Dendritic cell treated with granulocyte-macrophage colony-stimulating factor and Interleukin-4, amounts not matched to agents 40 ng/mL and 50 ng/mL, for 4 days (primary cell): Measurements from ENCODE around the gene FBXW5.
A peak's percentile ranks its signal among the peaks of the same experiment; 100 is the strongest.

ENCODE experiments used
- H3K27ac Mint-ChIP-seq: one replicate; pipeline ENCODE4 v1.8.0; 2022; ENCODE audit warnings: mild to moderate bottlenecking, mixed read lengths
- H3K27me3 Mint-ChIP-seq: one replicate; pipeline ENCODE4 v1.8.0; 2022; ENCODE audit warnings: mild to moderate bottlenecking, mixed read lengths
- H3K36me3 Mint-ChIP-seq: one replicate; pipeline ENCODE4 v1.8.0; 2022; ENCODE audit warnings: low read depth, mixed read lengths
- H3K4me1 Mint-ChIP-seq: one replicate; pipeline ENCODE4 v1.8.0; 2022; ENCODE audit warnings: low read depth, mixed read lengths
- H3K4me3 Mint-ChIP-seq: one replicate; pipeline ENCODE4 v1.8.0; 2022; ENCODE audit warnings: mild to moderate bottlenecking, moderate library complexity, mixed read lengths
- H3K9me3 Mint-ChIP-seq: one replicate; pipeline ENCODE4 v1.8.0; 2022; ENCODE audit warnings: mixed read lengths
- intact Hi-C: fragments of 100-400 bp; cut with micrococcal nuclease; formaldehyde crosslinking; loops from one replicate; pipeline ENCODE4 v1.15.0; 2022

FBXW5 gene

GRCh38 chr9:136931611-136932130 lies 12.9 kb downstream of the FBXW5 start:
- Mint-ChIP-seq H3K36me3 (peaks cover 25% of the 10 kb centered on the region), H3K9me3 (no peaks in the 10 kb centered on the region), H3K4me3 (no peak overlapping the region), H3K4me1 (peaks cover 31% of the 10 kb centered on the region), H3K27ac (no peak overlapping the region), H3K27me3 (no peaks in the 10 kb centered on the region)
- intact Hi-C loops, result no loop called here

DNA sequence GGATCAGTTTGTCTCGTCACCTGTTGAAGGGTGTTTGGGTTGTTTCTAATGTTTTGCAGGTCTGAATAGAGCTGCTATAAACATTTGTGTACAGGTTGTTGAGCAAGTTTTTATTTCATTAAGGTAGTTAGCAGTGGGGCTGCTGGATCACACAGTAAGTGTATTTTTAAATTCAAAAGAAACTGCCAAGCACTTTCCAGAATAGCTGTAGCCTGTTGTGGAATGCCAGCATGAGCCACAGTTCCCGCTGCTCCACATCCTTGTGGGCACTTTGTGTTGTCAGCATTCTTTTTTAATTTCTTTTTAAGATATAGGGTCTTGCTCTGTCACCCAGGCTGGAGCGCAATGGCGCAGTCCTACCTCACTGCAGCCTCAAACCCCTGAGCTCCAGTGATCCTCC lies 14.5 kb downstream of the FBXW5 start:
- H3K4me3 Mint-ChIP-seq, result no peak overlapping the region
- H3K9me3 Mint-ChIP-seq, result no peaks in the 10 kb centered on the region
- peaks cover 24% of the 10 kb centered on the region for H3K4me1 Mint-ChIP-seq
- H3K36me3 Mint-ChIP-seq, result peaks cover 41% of the 10 kb centered on the region
- intact Hi-C loops, result no loop called here
- H3K27me3 Mint-ChIP-seq, result no peaks in the 10 kb centered on the region
- H3K27ac Mint-ChIP-seq, result no peak overlapping the region

DNA sequence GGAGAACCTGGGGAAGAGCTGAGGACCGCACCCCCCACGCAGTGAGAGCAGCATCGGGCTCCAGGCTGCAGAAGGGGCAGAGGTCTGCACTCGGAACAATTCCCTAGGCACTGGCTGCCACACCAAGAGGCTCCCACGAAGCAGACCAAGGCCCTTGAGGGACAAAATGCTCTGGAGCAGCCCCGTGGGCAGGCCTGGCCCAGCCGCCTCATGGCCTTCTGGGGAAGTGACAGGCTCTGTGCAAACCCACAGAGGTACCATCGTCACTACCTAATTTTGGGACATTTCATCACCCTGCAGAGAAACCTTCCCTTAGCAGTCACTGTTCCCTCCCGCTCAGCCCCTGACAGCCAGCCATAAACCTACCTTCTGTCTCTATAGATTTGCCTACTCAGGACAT lies 15.9 kb downstream of the FBXW5 start:
- H3K4me3 Mint-ChIP-seq, result no peak overlapping the region
- intact Hi-C loops, result no loop called here
- H3K9me3 Mint-ChIP-seq, result no peaks in the 10 kb centered on the region
- peak overlapping the region; percentile 21 for H3K27ac Mint-ChIP-seq
- H3K4me1 Mint-ChIP-seq, result peaks cover 24% of the 10 kb centered on the region
- H3K27me3 Mint-ChIP-seq, result no peaks in the 10 kb centered on the region
- peaks cover 56% of the 10 kb centered on the region for H3K36me3 Mint-ChIP-seq

GRCh38 chr9:136927343-136928271 lies 16.9 kb downstream of the FBXW5 start:
- Mint-ChIP-seq H3K27ac (peak overlapping the region; percentile 21), H3K4me1 (peaks cover 16% of the 10 kb centered on the region), H3K36me3 (peaks cover 65% of the 10 kb centered on the region), H3K9me3 (no peaks in the 10 kb centered on the region), H3K4me3 (no peak overlapping the region), H3K27me3 (no peaks in the 10 kb centered on the region)
- intact Hi-C loops, result no loop called here

DNA sequence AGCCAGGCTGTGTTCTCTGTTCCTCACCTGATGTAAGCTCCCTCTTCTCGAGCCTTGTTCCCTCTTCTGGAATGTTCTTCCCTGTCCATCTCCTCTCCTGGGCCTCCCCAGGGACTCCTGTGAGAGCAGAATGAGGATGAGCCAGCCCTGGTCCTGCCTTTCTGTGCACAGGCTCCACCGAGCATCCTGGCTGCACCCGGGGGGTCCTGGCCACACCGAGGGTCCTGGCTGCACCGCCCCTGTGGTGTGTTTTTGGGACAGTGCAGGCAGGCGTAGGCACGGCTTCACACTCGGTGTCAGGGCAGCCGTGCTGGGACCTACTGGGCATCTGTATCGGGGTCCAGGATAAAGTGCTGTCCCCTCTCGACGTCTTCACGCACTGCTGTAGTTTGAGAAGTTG lies 17.8 kb downstream of the FBXW5 start:
- H3K4me3 Mint-ChIP-seq, result no peak overlapping the region
- H3K4me1 Mint-ChIP-seq, result peaks cover 16% of the 10 kb centered on the region
- peaks cover 74% of the 10 kb centered on the region for H3K36me3 Mint-ChIP-seq
- no peaks in the 10 kb centered on the region for H3K9me3 Mint-ChIP-seq
- no peak overlapping the region for H3K27ac Mint-ChIP-seq
- intact Hi-C loops, result no loop called here
- H3K27me3 Mint-ChIP-seq, result no peaks in the 10 kb centered on the region

GRCh38 chr9:136926154-136926704 lies 18.3 kb downstream of the FBXW5 start:
- Mint-ChIP-seq H3K4me3 (no peak overlapping the region), H3K9me3 (no peaks in the 10 kb centered on the region), H3K27me3 (no peaks in the 10 kb centered on the region), H3K4me1 (peaks cover 16% of the 10 kb centered on the region), H3K36me3 (peaks cover 79% of the 10 kb centered on the region), H3K27ac (no peak overlapping the region)
- intact Hi-C loops, result no loop called here

- H3K4me1 Mint-ChIP-seq, result peaks cover 16% of the 10 kb centered on the region
- H3K4me3 Mint-ChIP-seq, result no peak overlapping the region
- H3K27ac Mint-ChIP-seq, result no peak overlapping the region
- H3K27me3 Mint-ChIP-seq, result no peaks in the 10 kb centered on the region
- H3K36me3 Mint-ChIP-seq, result peaks cover 86% of the 10 kb centered on the region
- intact Hi-C loops, result no loop called here
- H3K9me3 Mint-ChIP-seq, result no peaks in the 10 kb centered on the region
Measured at GRCh38 chr9:136925414-136926153, 19.0 kb downstream of the FBXW5 start.

- no peak overlapping the region for H3K4me3 Mint-ChIP-seq
- H3K27me3 Mint-ChIP-seq, result no peaks in the 10 kb centered on the region
- intact Hi-C loops, result no loop called here
- H3K36me3 Mint-ChIP-seq, result peaks cover 94% of the 10 kb centered on the region
- H3K27ac Mint-ChIP-seq, result no peak overlapping the region
- peaks cover 14% of the 10 kb centered on the region for H3K4me1 Mint-ChIP-seq
- no peaks in the 10 kb centered on the region for H3K9me3 Mint-ChIP-seq
Measured at GRCh38 chr9:136923881-136924280, 20.7 kb downstream of the FBXW5 start.

- H3K27me3 Mint-ChIP-seq, result no peaks in the 10 kb centered on the region
- H3K27ac Mint-ChIP-seq, result no peak overlapping the region
- no peaks in the 10 kb centered on the region for H3K9me3 Mint-ChIP-seq
- H3K4me3 Mint-ChIP-seq, result no peak overlapping the region
- intact Hi-C loops, result no loop called here
- H3K4me1 Mint-ChIP-seq, result peaks cover under 1% of the 10 kb centered on the region
- peaks cover 92% of the 10 kb centered on the region for H3K36me3 Mint-ChIP-seq
Measured at GRCh38 chr9:136922540-136922939, 22.0 kb downstream of the FBXW5 start.

DNA sequence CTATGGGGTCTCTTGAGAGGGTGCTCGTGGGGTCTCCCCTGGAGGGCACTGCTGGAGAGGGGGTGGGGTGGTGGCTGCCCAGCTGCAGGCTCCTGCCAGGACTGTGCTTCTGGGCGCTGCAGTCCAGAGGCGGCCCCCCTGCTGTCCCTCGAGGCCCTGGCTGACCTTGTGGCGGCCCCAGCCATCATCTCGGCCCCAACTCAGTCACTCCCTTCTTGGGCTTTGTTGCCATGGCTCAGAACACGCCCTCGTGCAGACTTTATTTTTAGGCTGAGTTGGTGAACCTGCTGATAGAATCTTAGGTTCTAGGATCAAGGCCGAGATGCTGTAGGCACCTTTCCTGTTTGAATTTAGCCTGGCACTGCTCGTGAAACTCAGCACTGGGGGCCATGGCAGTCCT lies 22.8 kb downstream of the FBXW5 start:
- no peaks in the 10 kb centered on the region for H3K9me3 Mint-ChIP-seq
- no peak overlapping the region for H3K27ac Mint-ChIP-seq
- no peak overlapping the region for H3K4me3 Mint-ChIP-seq
- peaks cover 92% of the 10 kb centered on the region for H3K36me3 Mint-ChIP-seq
- no peaks in the 10 kb centered on the region for H3K27me3 Mint-ChIP-seq
- H3K4me1 Mint-ChIP-seq, result no peaks in the 10 kb centered on the region
- intact Hi-C loops, result no loop called here

DNA sequence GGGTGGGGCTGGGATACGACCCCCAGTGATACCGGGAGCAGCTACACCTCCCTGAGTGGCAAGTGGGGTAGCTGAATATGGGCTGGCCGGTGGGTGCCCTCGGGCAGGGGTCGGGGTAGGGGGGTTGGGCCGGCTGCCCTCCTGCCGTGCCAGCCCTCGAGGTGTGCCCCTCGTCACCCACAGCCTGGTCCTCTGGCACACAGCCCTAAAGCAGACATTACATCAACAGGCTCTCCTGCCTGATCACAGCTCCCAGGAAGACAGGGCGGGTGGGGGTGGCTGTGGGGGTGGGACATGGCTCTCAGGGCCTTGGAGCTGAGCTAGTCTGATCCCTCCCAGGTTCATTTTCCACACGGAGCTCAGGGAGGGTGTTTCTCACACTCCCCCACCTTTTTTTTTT lies 23.2 kb downstream of the FBXW5 start:
- Mint-ChIP-seq H3K9me3 (no peaks in the 10 kb centered on the region), H3K4me3 (no peak overlapping the region), H3K4me1 (no peaks in the 10 kb centered on the region), H3K27ac (no peak overlapping the region), H3K36me3 (peaks cover 92% of the 10 kb centered on the region), H3K27me3 (no peaks in the 10 kb centered on the region)
- intact Hi-C loops, result no loop called here

DNA sequence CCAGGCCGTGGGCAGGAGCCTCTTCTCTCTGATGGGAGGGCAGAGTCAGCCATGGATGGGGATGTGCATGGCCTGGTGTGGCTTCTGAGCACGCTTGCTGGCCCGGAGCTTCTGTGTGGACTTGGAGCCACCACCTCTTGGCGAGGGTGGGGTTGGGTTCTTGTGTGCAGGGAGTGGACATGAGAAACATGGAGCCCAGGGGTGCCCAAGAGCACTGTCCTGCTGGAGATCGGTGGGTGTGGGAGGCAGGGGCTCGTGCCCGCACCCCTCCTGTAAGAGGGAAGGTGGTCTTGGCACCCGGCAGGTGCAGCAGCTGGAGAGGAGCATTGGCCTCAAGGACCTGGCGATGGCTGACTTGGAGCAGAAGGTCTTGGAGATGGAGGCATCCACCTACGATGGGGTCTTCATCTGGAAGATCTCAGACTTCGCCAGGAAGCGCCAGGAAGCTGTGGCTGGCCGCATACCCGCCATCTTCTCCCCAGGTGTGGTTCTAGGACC lies 23.8 kb downstream of the FBXW5 start:
- Mint-ChIP-seq H3K9me3 (no peaks in the 10 kb centered on the region), H3K4me1 (no peaks in the 10 kb centered on the region), H3K27me3 (no peaks in the 10 kb centered on the region), H3K36me3 (peaks cover 92% of the 10 kb centered on the region), H3K4me3 (no peak overlapping the region), H3K27ac (no peak overlapping the region)
- intact Hi-C loops, result no loop called here

GRCh38 chr9:136920069-136920468 lies 24.5 kb downstream of the FBXW5 start:
- Mint-ChIP-seq H3K4me1 (no peaks in the 10 kb centered on the region), H3K27me3 (no peaks in the 10 kb centered on the region), H3K4me3 (no peak overlapping the region), H3K36me3 (peaks cover 92% of the 10 kb centered on the region), H3K27ac (no peak overlapping the region), H3K9me3 (no peaks in the 10 kb centered on the region)
- intact Hi-C loops, result no loop called here

DNA sequence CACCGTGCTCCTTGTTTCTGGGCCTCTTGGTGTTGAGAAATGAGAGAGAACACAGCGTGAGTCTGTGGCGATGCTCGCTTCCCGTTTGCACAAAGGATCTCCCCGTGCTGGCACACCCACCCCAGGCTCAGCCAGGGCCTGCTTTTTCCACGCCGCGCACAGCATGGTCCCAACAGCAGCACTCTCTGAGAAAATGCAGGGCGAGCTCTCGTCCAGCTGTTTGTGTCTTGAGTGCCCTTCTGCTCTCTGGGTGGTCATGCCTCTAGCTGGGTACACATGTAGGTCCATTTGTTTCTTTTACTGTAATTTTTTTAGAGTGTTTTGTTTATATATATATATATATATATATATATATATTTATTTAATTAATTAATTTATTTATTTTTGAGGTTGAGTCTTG lies 26.6 kb downstream of the FBXW5 start:
- intact Hi-C loops, result no loop called here
- Mint-ChIP-seq H3K27ac (no peak overlapping the region), H3K4me3 (no peak overlapping the region), H3K36me3 (peaks cover 90% of the 10 kb centered on the region), H3K27me3 (no peaks in the 10 kb centered on the region), H3K4me1 (no peaks in the 10 kb centered on the region), H3K9me3 (no peaks in the 10 kb centered on the region)
